ENCODE data around the gene KRT33B.

The KRT33B gene

DNA sequence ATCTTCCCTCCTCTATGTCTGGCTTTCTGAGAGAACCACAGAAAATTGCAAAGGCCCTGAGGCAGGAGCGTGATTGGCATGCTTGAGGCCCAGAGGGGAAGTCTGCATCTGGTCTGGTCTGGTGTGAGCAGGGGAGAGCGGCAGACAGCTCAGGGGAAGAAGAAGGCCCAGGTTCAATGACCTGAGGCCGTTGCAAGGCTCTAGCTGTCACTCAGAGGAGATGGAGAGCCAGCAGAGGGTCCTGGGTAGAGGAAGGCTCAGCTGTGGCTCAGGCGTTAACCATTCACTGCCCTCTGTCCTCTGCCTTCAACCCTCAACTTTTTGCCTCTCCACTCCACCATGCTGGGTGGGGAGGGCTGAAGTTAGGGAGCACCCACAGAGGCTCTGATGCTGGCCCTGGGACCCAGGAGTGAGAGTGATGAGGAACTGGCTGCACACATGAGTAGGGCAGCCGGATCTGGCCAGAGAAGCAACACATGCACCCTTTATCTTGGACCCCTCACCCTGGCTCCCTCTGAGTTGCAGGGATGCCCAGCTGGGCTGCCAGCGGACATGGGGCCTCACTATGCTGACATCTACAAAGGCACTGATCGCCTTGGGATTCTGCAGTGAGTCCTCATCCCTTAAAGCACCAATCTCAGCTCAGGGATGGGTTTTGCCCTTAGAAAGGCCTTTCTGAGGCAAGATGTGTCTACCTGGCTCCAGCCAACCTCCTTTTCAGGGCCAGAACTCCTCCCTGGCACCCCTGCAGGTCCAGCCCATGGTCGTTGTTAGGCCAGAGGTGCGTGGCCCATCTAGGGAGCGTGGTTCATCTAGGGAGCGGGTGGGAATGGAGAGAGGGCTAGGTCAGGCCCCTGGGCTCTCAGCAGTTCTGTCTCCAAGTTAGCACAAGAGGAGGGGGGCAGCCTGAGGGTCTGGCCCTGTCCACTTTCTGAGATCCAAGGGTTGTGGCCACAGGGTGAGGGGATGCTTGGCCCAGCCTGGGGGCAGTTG is 46.4 kb downstream of the KRT33B start:
- no peak for DNase-seq

DNA sequence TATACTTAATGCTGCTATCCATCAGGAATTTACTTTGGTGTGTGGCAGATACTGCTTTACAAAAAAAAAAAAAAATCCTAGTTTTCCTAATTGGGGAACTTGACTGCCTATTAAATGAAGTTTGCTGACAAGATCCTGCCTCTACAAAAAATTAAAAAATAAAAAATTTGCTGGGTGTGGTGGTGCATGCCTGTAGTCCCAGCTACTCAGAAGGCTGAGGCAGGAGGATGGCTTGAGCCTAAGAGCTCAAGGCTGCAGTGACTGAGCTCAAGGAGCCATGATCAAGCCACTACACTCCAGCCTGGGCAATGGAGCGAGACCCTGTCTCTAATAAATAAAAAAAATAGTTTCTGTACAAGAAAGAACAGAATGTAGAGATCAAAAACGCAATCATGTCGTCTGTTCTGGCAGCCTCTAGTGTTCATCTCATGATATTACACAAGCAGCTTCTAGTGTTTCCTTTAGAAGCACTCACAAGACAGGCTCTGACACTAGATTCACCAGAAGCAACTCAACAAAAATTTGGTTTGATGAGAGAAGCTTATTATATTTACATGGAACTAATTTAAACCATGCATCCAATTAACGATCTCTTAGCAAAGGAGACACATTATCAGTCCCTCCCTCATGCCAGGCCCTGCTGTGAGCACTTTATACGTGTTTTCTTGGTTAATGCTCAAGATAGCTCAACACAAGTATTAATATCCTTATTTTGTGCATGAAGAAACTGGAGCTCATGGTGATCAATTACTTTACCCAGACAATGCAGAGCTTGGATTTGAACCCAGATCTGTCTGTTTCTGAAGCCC is 47.3 kb downstream of the KRT33B start:
- no peak for DNase-seq

DNA sequence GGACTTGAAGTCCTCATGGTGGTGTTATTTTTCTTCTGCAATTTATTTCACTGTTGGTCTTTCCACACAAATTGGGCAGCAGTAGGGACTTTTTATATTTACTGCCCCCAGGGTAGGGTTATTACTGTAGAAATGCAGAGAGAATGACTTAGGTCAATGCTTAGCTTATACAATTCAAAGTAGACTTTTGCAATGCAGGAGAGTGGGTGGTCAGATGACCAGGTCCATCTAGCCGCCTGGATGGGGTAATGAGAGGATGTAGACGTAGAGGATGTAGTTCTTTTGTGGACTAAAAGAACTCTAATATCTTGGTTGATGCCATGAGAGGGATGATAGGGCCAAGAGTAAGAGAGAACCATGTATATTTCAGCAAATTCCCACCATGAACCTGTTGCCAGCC is 51.4 kb downstream of the KRT33B start:
- DNase-seq = no peak

DNA sequence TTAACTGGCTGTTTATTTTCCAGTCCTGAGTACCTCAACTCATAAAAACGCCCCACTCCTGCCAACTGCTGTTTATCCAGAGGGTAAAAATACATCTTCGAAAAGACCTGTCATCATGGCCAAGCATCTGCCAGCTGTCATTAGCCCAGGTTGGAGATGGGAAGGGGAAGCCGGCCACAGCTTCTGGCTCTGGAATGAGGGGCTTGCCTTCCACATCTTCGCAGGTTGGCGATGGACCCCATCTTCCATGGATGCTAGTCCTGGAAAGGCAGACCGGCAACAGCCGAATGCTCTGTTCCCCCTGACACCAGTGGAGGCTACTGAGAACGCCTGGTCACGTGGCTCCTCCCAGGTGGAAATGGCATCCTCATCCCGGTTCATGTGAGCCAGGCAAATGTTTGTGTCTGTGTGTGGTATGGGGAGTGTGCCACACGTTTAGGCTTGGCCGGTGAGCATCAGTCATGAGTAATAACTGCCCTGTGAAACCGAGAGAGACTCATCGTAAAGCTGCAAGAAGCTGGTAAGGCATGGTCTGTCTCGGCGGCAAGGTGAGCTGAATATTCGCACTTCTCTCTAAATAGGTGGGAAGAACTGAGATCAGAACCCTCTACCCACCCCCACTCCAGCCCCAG is 53.7 kb downstream of the KRT33B start:
- no peak for DNase-seq

DNA sequence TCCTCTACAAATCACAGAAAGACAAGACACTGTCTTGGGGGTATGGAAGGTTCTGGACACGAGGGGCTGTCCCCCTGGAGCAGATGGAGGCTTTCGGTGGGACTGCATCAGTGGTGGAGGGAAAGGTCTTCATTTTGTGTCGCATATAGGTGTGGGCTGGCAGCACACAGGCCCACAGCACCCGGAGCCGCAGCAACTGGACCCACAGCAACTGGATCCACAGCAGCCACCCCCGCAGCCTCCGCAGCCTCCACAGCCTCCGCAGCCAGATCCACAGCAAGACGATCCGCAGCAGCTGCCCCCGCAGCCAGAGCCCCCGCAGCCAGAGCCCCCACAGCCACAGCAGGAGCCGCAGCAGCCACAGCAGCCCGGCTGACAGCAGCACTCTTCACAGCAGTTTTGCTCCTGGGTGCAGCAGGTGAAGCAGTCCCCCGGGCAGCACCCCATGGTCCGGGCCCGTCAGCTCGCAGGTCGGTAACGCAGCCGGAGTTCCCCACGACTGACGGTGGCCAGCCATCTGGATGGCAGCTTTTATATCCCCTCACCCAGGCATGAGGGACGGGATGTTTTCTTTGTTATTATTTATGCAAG is 54.3 kb downstream of the KRT33B start, which contains the start of gene KRTAP17-1:
KRTAP17-1 (minus strand) TSS at position 507 of the 591 bp plus-strand sequence; CDS start at position 447, 60 bp downstream.
- no peak for DNase-seq

Measured in GDM1 (cell line).